CD14-positive monocyte (primary cell): ENCODE results near the gene TIMP2. TPM values are rescaled to one million over a fixed set of nuclear protein-coding genes. Genes with fewer than 3 reads are reported as not detected.

Experiments
- DNase-seq, 3 donors: peaks; one replicate each; pipeline ENCODE4 v3.0.0-alpha.2; 2011 to 2022
- H2AFZ ChIP-seq: 2 replicates; pipeline ENCODE4 v1.6.0; 2012; ENCODE audit warnings: mild to moderate bottlenecking, low read depth, low read length, inconsistent platforms; ENCODE audit not compliant: insufficient read depth, poor library complexity, severe bottlenecking
- H3K27ac ChIP-seq, 2 donors: 1 replicate in 1 of 2; 2 replicates in 1 of 2; pipeline ENCODE4 v1.5.1; 2012 to 2013; ENCODE audit warnings: low read length in 2 of 2, control low read depth in 1 of 2, inconsistent platforms in 1 of 2, low read depth in 1 of 2, mild to moderate bottlenecking in 1 of 2
- H3K27me3 ChIP-seq, 2 donors: one replicate each; pipeline versions ENCODE4 v1.6.0 to v1.6.1; 2011 to 2013; ENCODE audit warnings: low read length in 2 of 2; ENCODE audit not compliant: control insufficient read depth in 2 of 2, insufficient read depth in 2 of 2
- H3K36me3 ChIP-seq, 2 donors: replicated peaks in 1 of 2; 1 replicate in 1 of 2; 2 replicates in 1 of 2; pipeline versions ENCODE4 v1.5.1 to v1.6.1; 2012 to 2013; ENCODE audit warnings: low read length in 2 of 2, control low read depth in 1 of 2, inconsistent platforms in 1 of 2, mild to moderate bottlenecking in 1 of 2; ENCODE audit not compliant: insufficient read depth in 2 of 2, control insufficient read depth in 1 of 2
- H3K4me1 ChIP-seq, 2 donors: 1 replicate in 1 of 2; 2 replicates in 1 of 2; pipeline versions ENCODE4 v1.5.1 to v1.6.1; 2012 to 2013; ENCODE audit warnings: low read length in 2 of 2, control low read depth in 1 of 2, inconsistent platforms in 1 of 2, mild to moderate bottlenecking in 1 of 2, moderate library complexity in 1 of 2; ENCODE audit not compliant: insufficient read depth in 2 of 2, control insufficient read depth in 1 of 2
- H3K4me2 ChIP-seq: replicated peaks from 2 replicates; pipeline ENCODE3; 2012; ENCODE audit warnings: low read length, moderate library complexity, mild to moderate bottlenecking; ENCODE audit not compliant: poor library complexity, severe bottlenecking; ENCODE audit errors: extremely low read depth
- H3K4me3 ChIP-seq, 3 experiments: fragments of 200-600 bp in 1 of 3; sonication (generic) in 1 of 3; replicated peaks in 1 of 3; 1 replicate in 2 of 3; 2 replicates in 1 of 3; pipeline ENCODE4 v1.5.1; 2011 to 2013; ENCODE audit warnings: low read length in 3 of 3, mild to moderate bottlenecking in 3 of 3, control low read depth in 2 of 3, low read depth in 2 of 3, inconsistent platforms in 1 of 3, moderate library complexity in 1 of 3
- H3K79me2 ChIP-seq: 2 replicates; pipeline ENCODE4 v1.6.0; 2012; ENCODE audit warnings: mild to moderate bottlenecking, control low read depth, inconsistent platforms, low read length, moderate library complexity; ENCODE audit not compliant: insufficient read depth
- H3K9ac ChIP-seq: 2 replicates; pipeline ENCODE4 v1.6.0; 2017; ENCODE audit warnings: low read length, mild to moderate bottlenecking; ENCODE audit not compliant: insufficient read depth, poor library complexity, severe bottlenecking
- H3K9me3 ChIP-seq, 2 donors: replicated peaks in 1 of 2; 1 replicate in 1 of 2; 2 replicates in 1 of 2; pipeline versions ENCODE4 v1.5.1 to v1.6.1; 2012 to 2013; ENCODE audit warnings: low read length in 2 of 2, control low read depth in 1 of 2; ENCODE audit not compliant: control insufficient read depth in 1 of 2, insufficient read depth in 1 of 2
- H4K20me1 ChIP-seq: 2 replicates; pipeline ENCODE4 v1.6.0; 2012; ENCODE audit warnings: mild to moderate bottlenecking, low read length, control low read depth, moderate library complexity; ENCODE audit not compliant: insufficient read depth
- H3K27ac Mint-ChIP-seq, 7 donors: one replicate each; pipeline ENCODE4 v1.8.0; 2020; ENCODE audit warnings: mild to moderate bottlenecking in 7 of 7, mixed read lengths in 7 of 7, moderate library complexity in 6 of 7, inconsistent platforms in 2 of 7
- H3K27me3 Mint-ChIP-seq, 3 donors: one replicate each; pipeline ENCODE4 v1.8.0; 2021 to 2022; ENCODE audit warnings: low read depth in 3 of 3, mild to moderate bottlenecking in 3 of 3, mixed read lengths in 3 of 3, moderate library complexity in 3 of 3, inconsistent platforms in 1 of 3
- H3K36me3 Mint-ChIP-seq, 2 donors: one replicate each; pipeline ENCODE4 v1.8.0; 2020; ENCODE audit warnings: mixed read lengths in 2 of 2, inconsistent platforms in 1 of 2, mild to moderate bottlenecking in 1 of 2
- H3K4me1 Mint-ChIP-seq: one replicate; pipeline ENCODE4 v1.8.0; 2020; ENCODE audit warnings: mild to moderate bottlenecking, mixed read lengths
- H3K4me3 Mint-ChIP-seq, 2 donors: one replicate each; pipeline ENCODE4 v1.8.0; 2020; ENCODE audit warnings: mild to moderate bottlenecking in 2 of 2, mixed read lengths in 2 of 2, moderate library complexity in 1 of 2
- H3K9me3 Mint-ChIP-seq, 7 donors: one replicate each; pipeline ENCODE4 v1.8.0; 2020 to 2022; ENCODE audit warnings: mixed read lengths in 7 of 7, mild to moderate bottlenecking in 6 of 7, moderate library complexity in 6 of 7, inconsistent platforms in 2 of 7
- CTCF ChIP-seq: fragments of 200-600 bp; IDR thresholded peaks from one replicate; pipeline ENCODE4 v1.8.0; 2022; ENCODE audit warnings: antibody characterized with exemption, mild to moderate bottlenecking
- WGBS: methylation state at CpG from one replicate; pipeline ENCODE4 v1.1.5; 2013; ENCODE audit warnings: missing lambda C conversion rate; ENCODE audit not compliant: insufficient coverage; 5-methylcytosine and 5-hydroxymethylcytosine counted together
- intact Hi-C, 2 donors: fragments of 100-400 bp; cut with micrococcal nuclease; formaldehyde crosslinking; loops; one replicate each; pipeline versions ENCODE4 v1.15.0 to v1.15.1; 2023
- polyA plus RNA-seq, 3 donors: library from polyadenylated mRNA; depleted of rRNA in 1 of 3; unstranded in 2 of 3; stranded (reverse) in 1 of 3; fragments of 300-500 nt in 2 of 3; fragments of >200 nt in 1 of 3; fragmentation: Illumina TruSeq in 2 of 3; gene quantifications; 1 replicate in 2 of 3; 2 replicates in 1 of 3; pipeline ENCODE4 v1.2.3, GENCODE V29; 2012 to 2021

The TIMP2 gene
- polyA plus RNA-seq, 3 donors: 4.5 to 101 (median 6.4) TPM

DNA sequence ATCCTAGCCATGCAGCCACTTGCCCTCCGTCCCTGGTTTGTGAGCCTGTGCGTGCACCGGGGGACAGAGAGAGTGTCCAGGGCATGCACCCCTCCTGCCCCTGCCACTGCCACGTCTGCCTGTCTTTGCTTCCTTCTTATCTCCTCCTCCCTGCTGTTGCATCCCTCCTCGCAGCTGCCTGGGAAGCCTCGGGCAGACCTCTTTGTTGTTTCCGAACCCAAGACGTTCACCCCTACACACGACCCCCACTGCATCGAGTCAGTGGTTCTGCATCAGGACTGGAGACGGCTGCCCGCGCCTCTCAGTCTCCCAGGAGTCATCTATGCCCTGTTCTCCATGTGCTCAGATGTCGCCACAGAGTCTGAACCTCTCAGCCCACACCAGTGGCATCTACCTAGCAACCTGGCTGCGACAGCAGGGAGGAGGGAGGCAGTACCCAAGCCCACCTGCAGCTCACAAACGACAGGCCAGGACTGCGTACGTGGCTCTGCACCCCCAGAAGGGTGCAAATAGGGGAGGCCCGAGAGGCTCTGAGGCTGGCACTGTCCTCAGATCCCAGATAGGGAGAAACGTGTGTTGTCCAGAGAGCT is 5.2 kb downstream of the TIMP2 start:
- Histone ChIP-seq H3K36me3 (peaks cover 0 to 21% of the 10 kb centered on the region in 2 donors), H3K4me3 (peak overlapping the region in 1 of 3 experiments; percentile 43), H3K4me1 (peaks cover 85 to 90% of the 10 kb centered on the region in 2 donors), H4K20me1 (peaks cover 76% of the 10 kb centered on the region), H3K9ac (no peak overlapping the region), H3K27ac (peak overlapping the region; percentile 75 to 82), H3K9me3 (no peaks in the 10 kb centered on the region), H3K4me2 (peak overlapping the region; percentile 50), H3K27me3 (no peaks in the 10 kb centered on the region), H2AFZ (no peak overlapping the region), H3K79me2 (peaks cover 99% of the 10 kb centered on the region)
- peak overlapping the region; percentile 52 to 91 for H3K4me3 Mint-ChIP-seq
- no peak for TF ChIP-seq CTCF
- H3K9me3 Mint-ChIP-seq: peaks cover 0 to 2% (median 0%) of the 10 kb centered on the region in 7 donors
- H3K4me1 Mint-ChIP-seq: peaks cover 86% of the 10 kb centered on the region
- intact Hi-C loops: loop anchor here (5.0 to 10.0 kb wide), 5 partner anchors 38 to 175 kb away; partner anchors contain the start of gene USP36 (in 1 of the 2)
- no peaks in the 10 kb centered on the region for H3K27me3 Mint-ChIP-seq
- WGBS: 52% methylated on average over 19 of the region's 20 CpGs
- H3K36me3 Mint-ChIP-seq: peaks cover 25 to 38% of the 10 kb centered on the region in 2 donors
- no peak for DNase-seq
- H3K27ac Mint-ChIP-seq: peak overlapping the region; percentile 88 to 98 (median 95)

- H3K9ac ChIP-seq: peak overlapping the region; percentile 37
- Mint-ChIP-seq H3K27me3 (no peaks in the 10 kb centered on the region), H3K4me1 (peaks cover 89% of the 10 kb centered on the region), H3K36me3 (peaks cover 25 to 40% of the 10 kb centered on the region in 2 donors), H3K27ac (peak overlapping the region; percentile 92 to 98 (median 95)), H3K4me3 (peak overlapping the region; percentile 75 to 88), H3K9me3 (peaks cover 0 to 2% (median 0%) of the 10 kb centered on the region in 7 donors)
- peaks cover 73% of the 10 kb centered on the region for H4K20me1 ChIP-seq
- H3K36me3 ChIP-seq: peaks cover 0 to 21% of the 10 kb centered on the region in 2 donors
- H3K27me3 ChIP-seq: no peaks in the 10 kb centered on the region
- no peak overlapping the region for H2AFZ ChIP-seq
- 69% methylated on average over 10 of the region's 14 CpGs for whole genome bisulfite sequencing
- no peaks in the 10 kb centered on the region for H3K9me3 ChIP-seq
- no peak for DNase-seq
- intact Hi-C loops: loop anchor here (5.0 to 10.0 kb wide), 3 partner anchors 37 to 174 kb away; partner anchors contain the start of gene USP36 (in 1 of the 2)
- H3K4me1 ChIP-seq: peaks cover 95 to 99% of the 10 kb centered on the region in 2 donors
- peaks cover 98% of the 10 kb centered on the region for H3K79me2 ChIP-seq
- peak overlapping the region; percentile 79 for H3K4me2 ChIP-seq
- peak overlapping the region; percentile 82 to 98 for H3K27ac ChIP-seq
- peak overlapping the region in 1 of 3 experiments; percentile 60 for H3K4me3 ChIP-seq
- TF ChIP-seq CTCF: no peak
Observed at GRCh38 chr17:78918979-78919378, 6.2 kb downstream of the TIMP2 start.
